Ascending aorta (tissue), 2 donors: ENCODE measurements around the gene RET. TPM values are rescaled to one million over a fixed set of nuclear protein-coding genes. Genes with fewer than 3 reads are reported as not detected.

Experiments used
- DNase-seq, 2 donors: peaks; one replicate each; pipeline ENCODE4 v3.0.0-alpha.2; 2019; ENCODE audit warnings: low spot score in 2 of 2
- H3K27ac ChIP-seq, 2 donors: fragments of 200-600 bp; sonication (generic); one replicate each; pipeline ENCODE4 v1.5.1; 2016 to 2017; ENCODE audit warnings: mild to moderate bottlenecking in 1 of 2
- H3K27me3 ChIP-seq: fragments of 200-600 bp; sonication (generic); one replicate; pipeline ENCODE4 v1.5.1; 2017
- H3K36me3 ChIP-seq, 2 donors: fragments of 200-600 bp; sonication (generic); one replicate each; pipeline ENCODE4 v1.5.1; 2016
- H3K4me1 ChIP-seq, 2 donors: fragments of 200-600 bp; sonication (generic); one replicate each; pipeline ENCODE4 v1.5.1; 2016 to 2017; ENCODE audit warnings: mild to moderate bottlenecking in 1 of 2
- H3K4me3 ChIP-seq, 2 donors: fragments of 200-600 bp; sonication (generic); one replicate each; pipeline ENCODE4 v1.5.1; 2016 to 2017; ENCODE audit warnings: mild to moderate bottlenecking in 1 of 2
- H3K9me3 ChIP-seq, 2 donors: fragments of 200-600 bp; sonication (generic); one replicate each; pipeline ENCODE4 v1.5.1; 2016
- intact Hi-C: fragments of 100-400 bp; cut with DNase I; formaldehyde crosslinking; loops from one replicate; pipeline ENCODE4 v1.15.1; 2023
- total RNA-seq: library from RNA; depleted of rRNA; stranded (reverse); fragments of >200 nt; gene quantifications from one replicate; pipeline ENCODE4 v1.1.0, GENCODE V29; 2016
- TF ChIP-seq, protein P1 (sequence below), 3 experiments: fragments of 200-600 bp in 2 of 3; fragments of 450-650 bp in 1 of 3; sonication (generic) in 2 of 3; IDR thresholded peaks; one replicate each; pipeline ENCODE4 v1.5.1; 2016 to 2019; ENCODE audit warnings: antibody characterized with exemption in 3 of 3, mild to moderate bottlenecking in 1 of 3, moderate library complexity in 1 of 3

The RET gene
- total RNA-seq, 1 donor from 2014 or later = not detected

DNA sequence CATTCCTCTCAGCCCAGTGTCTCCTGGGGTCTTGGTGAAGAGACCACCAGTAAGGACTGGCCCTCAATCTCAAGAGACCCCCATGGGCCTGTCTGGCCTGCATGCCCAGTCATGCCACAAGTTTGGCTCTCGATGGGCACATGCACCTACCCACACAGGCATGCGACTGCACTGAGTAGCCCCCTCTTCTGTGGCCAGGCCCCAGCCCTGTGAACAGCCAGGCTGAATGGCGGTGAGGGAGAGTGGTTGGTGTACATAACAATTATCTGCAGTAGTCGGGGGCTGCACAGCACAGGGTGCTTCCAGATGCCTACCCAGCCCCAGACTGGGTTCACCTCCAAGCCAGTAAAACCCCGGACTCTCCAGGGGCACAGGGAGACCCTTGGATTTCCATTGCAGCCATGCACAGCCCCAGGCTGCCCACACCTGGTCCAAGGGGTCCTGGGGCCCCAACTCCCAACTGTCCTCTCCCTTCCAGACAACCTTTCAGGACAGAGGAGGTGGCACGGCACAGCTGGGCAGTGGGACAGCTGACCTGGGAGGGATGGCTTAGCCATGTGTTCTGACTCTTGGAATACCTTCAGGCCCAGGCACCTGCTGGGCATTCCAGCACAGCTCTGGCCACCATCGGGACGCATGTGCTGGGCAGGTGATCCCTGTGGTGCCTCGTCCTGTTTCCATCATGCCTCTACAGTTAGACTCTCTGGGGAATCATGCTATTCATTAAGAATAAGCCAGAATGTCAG is 40.3 kb downstream of the RET start:
- DNase-seq = no peak
- TF ChIP-seq, protein P1, sequence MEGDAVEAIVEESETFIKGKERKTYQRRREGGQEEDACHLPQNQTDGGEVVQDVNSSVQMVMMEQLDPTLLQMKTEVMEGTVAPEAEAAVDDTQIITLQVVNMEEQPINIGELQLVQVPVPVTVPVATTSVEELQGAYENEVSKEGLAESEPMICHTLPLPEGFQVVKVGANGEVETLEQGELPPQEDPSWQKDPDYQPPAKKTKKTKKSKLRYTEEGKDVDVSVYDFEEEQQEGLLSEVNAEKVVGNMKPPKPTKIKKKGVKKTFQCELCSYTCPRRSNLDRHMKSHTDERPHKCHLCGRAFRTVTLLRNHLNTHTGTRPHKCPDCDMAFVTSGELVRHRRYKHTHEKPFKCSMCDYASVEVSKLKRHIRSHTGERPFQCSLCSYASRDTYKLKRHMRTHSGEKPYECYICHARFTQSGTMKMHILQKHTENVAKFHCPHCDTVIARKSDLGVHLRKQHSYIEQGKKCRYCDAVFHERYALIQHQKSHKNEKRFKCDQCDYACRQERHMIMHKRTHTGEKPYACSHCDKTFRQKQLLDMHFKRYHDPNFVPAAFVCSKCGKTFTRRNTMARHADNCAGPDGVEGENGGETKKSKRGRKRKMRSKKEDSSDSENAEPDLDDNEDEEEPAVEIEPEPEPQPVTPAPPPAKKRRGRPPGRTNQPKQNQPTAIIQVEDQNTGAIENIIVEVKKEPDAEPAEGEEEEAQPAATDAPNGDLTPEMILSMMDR (IDR thresholded peaks at IDR 0.05) = no peak
- no peaks in the 10 kb centered on the region for H3K36me3 ChIP-seq
- H3K27ac ChIP-seq = no peak overlapping the region
- H3K9me3 ChIP-seq = no peaks in the 10 kb centered on the region
- intact Hi-C loops = no loop called here
- H3K4me1 ChIP-seq = no peaks in the 10 kb centered on the region
- no peaks in the 10 kb centered on the region for H3K27me3 ChIP-seq
- no peak overlapping the region for H3K4me3 ChIP-seq

DNA sequence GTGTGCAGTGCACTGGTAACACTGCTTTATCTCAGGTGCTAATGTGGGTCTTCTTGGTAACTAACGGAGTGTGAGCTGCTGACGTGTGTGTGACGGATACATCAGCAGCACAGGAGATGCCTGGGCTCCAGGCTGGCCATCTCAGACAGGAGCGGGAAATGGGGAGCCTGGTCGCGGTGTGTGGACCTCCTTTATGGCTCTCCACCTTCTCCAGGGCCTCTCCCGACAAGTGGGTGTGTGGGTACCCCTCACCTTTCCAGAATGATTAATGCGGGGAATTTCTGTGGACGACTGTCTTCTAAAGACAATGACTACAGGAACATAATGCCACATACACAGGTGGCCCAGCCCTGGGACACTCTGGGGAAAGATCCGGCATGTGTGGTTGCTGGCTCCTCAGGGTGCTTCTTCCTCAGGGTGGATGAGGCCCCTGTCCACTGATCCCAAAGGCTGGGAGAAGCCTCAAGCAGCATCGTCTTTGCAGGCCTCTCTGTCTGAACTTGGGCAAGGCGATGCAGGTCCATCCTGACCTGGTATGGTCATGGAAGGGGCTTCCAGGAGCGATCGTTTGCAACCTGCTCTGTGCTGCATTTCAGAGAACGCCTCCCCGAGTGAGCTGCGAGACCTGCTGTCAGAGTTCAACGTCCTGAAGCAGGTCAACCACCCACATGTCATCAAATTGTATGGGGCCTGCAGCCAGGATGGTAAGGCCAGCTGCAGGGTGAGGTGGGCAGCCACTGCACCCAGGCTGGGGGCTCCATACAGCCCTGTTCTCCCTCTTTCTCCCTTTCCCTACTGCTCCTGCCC is 41.1 kb downstream of the RET start:
- H3K9me3 ChIP-seq = no peaks in the 10 kb centered on the region
- no peaks in the 10 kb centered on the region for H3K27me3 ChIP-seq
- no peak overlapping the region for H3K4me3 ChIP-seq
- H3K4me1 ChIP-seq = no peaks in the 10 kb centered on the region
- intact Hi-C loops = no loop called here
- no peak for DNase-seq
- H3K27ac ChIP-seq = no peak overlapping the region
- no peaks in the 10 kb centered on the region for H3K36me3 ChIP-seq
- TF ChIP-seq, protein P1 (IDR thresholded peaks at IDR 0.05) = no peak

DNA sequence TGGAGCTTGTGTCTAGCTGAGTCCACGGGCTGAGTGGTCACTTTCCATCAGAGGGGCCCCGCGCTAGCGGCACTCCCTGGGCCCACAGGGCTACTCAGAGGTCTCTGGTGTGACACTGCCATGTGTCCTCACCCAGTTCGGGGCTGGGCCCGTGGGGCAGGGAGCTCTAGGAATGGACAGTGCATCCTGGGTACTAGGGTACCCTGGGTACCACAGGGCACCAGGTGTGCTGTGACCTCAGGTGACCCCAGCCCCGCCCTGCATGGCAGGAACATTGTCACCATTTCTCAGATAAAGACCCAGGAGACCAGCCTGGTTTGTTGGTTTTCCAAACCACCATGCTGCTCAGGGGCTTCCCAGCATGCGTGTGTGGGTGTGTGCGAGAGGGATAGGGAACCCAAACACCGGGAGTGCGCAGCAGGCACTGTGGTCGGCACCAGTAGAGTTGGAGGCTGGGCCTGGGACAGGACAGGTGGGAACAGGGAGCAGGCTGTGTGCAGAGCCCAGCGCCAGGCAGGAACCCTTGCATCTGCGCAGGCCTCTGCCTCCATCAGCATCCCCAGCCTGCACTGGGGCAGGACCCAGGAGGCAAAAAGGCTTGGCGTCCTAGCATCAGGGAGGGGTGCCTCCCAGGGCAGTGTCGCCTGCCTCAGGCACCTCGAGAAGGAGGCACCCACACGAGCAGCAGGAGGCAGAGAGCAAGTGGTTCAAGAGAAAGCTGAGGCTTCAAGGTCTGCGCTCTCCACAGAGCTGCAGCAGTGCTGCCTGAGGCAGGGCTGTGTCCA is 42.0 kb downstream of the RET start:
- Histone ChIP-seq H3K4me3 (no peak overlapping the region), H3K27me3 (no peaks in the 10 kb centered on the region), H3K27ac (no peak overlapping the region), H3K9me3 (no peaks in the 10 kb centered on the region), H3K36me3 (no peaks in the 10 kb centered on the region), H3K4me1 (no peaks in the 10 kb centered on the region)
- TF ChIP-seq, protein P1 (IDR thresholded peaks at IDR 0.05) = no peak
- no peak for DNase-seq
- intact Hi-C loops = no loop called here

DNA sequence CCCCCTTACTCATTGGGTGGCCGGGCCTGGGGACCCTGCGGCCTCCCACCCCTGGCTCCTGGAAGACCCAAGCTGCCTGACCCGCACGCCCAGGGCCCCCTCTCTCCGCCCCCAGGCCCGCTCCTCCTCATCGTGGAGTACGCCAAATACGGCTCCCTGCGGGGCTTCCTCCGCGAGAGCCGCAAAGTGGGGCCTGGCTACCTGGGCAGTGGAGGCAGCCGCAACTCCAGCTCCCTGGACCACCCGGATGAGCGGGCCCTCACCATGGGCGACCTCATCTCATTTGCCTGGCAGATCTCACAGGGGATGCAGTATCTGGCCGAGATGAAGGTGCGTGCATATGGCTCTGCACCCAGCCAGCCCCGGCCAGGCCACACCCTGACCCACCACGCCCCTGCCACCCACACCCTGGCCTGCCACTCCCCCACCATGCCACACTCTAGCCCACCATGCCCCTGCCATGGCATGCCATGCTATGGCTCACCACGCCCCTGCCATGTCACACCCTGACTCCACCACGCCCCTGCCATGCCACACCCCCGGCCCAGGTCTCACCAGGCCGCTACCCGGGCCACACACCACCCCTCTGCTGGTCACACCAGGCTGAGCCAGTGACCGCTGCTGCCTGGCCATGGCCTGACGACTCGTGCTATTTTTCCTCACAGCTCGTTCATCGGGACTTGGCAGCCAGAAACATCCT is 42.7 kb downstream of the RET start:
- no peaks in the 10 kb centered on the region for H3K4me1 ChIP-seq
- TF ChIP-seq, protein P1 (IDR thresholded peaks at IDR 0.05) = no peak
- H3K4me3 ChIP-seq = no peak overlapping the region
- H3K36me3 ChIP-seq = no peaks in the 10 kb centered on the region
- H3K27ac ChIP-seq = no peak overlapping the region
- DNase-seq = no peak
- H3K27me3 ChIP-seq = no peaks in the 10 kb centered on the region
- H3K9me3 ChIP-seq = no peaks in the 10 kb centered on the region
- intact Hi-C loops = no loop called here
